ENCODE results near the gene RAD1. TPM values are rescaled to one million over a fixed set of nuclear protein-coding genes. Genes with fewer than 3 reads are reported as not detected.

RAD1 gene
- total and polyA plus RNA-seq, 7 donors: 11.7 to 25.8 (median 15.8) TPM

GRCh38 chr5:34930870-34931269 is 15.6 kb upstream of the RAD1 start:
- 59 to 80% methylated on average over 4 of the region's 4 CpGs for WGBS, 2 donors
- Histone ChIP-seq H3K4me3 (peak overlapping the region; percentile 60 to 95 (median 86)), H3K27me3 (no peaks in the 10 kb centered on the region), H3K9me3 (no peaks in the 10 kb centered on the region), H3K36me3 (peaks cover 0 to 14% (median 4%) of the 10 kb centered on the region in 4 donors), H3K27ac (peak overlapping the region; percentile 87 to 97 (median 96)), H3K4me1 (peaks cover 0 to 24% (median 19%) of the 10 kb centered on the region in 4 donors)
- TF ChIP-seq CTCF (IDR thresholded peaks at IDR 0.05): no peak
- no peak for TF ChIP-seq EP300 (IDR thresholded peaks at IDR 0.05)
- no peak for TF ChIP-seq POLR2A (IDR thresholded peaks at IDR 0.05)
- no peak for TF ChIP-seq POLR2AphosphoS5 (IDR thresholded peaks at IDR 0.05)
- intact Hi-C loops (cut with DNase I): loop anchor here (1.0 kb wide), 1 partner anchor 16 kb away; the partner anchor contains the start of genes BRIX1 and RAD1
- DNase-seq: no peak

- H3K4me1 ChIP-seq: peaks cover 0 to 24% (median 19%) of the 10 kb centered on the region in 4 donors
- peak overlapping the region; percentile 60 to 95 (median 86) for H3K4me3 ChIP-seq
- peaks cover 0 to 15% (median 5%) of the 10 kb centered on the region in 4 donors for H3K36me3 ChIP-seq
- intact Hi-C loops (cut with DNase I): loop anchor here (1.0 kb wide), 1 partner anchor 15 kb away; the partner anchor contains the start of genes BRIX1 and RAD1
- TF ChIP-seq EP300 (IDR thresholded peaks at IDR 0.05): no peak
- TF ChIP-seq POLR2A (IDR thresholded peaks at IDR 0.05): no peak
- TF ChIP-seq POLR2AphosphoS5 (IDR thresholded peaks at IDR 0.05): no peak
- TF ChIP-seq CTCF (IDR thresholded peaks at IDR 0.05): no peak
- H3K9me3 ChIP-seq: no peaks in the 10 kb centered on the region
- no peaks in the 10 kb centered on the region for H3K27me3 ChIP-seq
- H3K27ac ChIP-seq: peak overlapping the region; percentile 87 to 97 (median 96)
- 0 to 1% methylated on average over 3 of the region's 3 CpGs for WGBS, 2 donors
- DNase-seq: no peak
Observed at GRCh38 chr5:34930462-34930844, 15.1 kb upstream of the RAD1 start.

DNA sequence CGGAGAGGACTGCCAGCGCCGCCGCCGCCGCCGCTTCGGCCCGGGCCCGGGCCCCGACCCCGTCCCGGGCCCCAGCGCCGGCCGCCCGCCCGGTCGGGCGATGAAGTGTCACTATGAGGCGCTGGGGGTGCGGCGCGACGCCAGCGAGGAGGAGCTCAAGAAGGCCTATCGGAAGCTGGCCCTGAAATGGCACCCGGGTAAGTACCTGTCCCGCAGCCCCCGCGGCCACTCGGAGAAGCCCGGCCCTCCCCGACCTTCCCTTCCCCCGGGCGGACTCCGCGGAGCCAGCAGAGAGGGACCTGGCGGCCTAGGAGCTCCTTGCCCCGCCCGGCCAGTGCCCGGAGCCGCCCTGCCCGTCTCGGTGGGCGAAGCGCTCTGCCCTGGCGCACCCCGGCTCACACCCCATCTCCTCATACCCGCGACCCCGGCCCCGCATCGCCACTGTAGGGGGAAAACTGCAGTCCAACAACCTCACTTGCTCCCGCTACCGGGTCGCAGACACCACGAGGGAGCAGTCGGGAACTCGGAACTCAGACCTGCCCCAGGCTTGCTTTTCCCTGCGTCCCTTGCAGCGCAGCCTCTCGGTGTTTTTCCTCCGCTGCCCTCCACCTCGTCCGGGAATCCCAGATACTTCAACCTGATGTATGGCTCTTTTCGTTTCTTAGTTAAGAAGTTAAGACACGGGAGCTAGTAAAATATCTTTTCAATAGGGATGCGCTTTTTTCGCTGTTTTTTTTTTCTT is 14.6 kb upstream of the RAD1 start:
- H3K36me3 ChIP-seq: peaks cover 0 to 20% (median 7%) of the 10 kb centered on the region in 4 donors

DNA sequence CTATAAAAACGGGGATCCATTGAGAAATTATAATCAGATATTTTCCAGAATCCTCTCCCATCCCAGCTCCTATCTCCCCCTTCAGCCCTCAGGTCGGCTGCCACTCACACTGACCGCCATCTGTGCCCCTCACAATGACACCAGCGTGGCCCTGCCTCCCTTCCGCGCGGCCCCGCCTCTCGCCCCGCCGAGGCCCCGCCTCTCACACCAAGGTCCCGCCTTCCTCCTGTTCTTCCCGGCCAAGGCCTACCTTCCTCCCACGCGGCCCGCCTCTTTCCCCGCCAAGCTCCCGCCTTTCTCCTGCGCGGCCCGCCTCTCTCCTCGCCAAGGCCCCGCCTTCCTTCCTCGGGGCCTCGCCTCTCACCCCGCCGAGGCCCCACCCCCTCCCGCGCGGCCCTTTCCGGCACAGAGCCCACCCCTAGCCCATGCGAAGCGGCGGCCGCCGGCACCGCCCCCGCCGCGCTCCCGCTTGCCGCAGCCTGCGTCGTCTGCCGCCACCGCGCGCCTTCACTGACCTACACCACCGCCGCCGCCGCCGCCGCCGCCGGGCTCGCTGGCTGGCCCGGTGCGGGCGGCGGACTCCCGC is 13.9 kb upstream of the RAD1 start, which contains the start of gene DNAJC21:
TSS of gene DNAJC21 (plus strand) at position 426 of the 586 bp plus-strand sequence. CDS start 261 bp downstream, outside the sequence.
- Histone ChIP-seq H3K36me3 (peaks cover 0 to 27% (median 8%) of the 10 kb centered on the region in 4 donors), H3K4me3 (peak within 1 kb of the TSS; percentile 60 to 95 (median 86)), H3K27me3 (no peaks in the 10 kb centered on the region), H3K27ac (peak within 1 kb of the TSS; percentile 87 to 97 (median 96)), H3K9me3 (no peaks in the 10 kb centered on the region), H3K4me1 (peaks cover 0 to 24% (median 19%) of the 10 kb centered on the region in 4 donors)
- intact Hi-C loops (cut with DNase I): no loop called here
- DNase-seq: peak; percentile 99
- WGBS, 2 donors: 1% methylated on average over 63 of the region's 63 CpGs
- TF ChIP-seq CTCF (IDR thresholded peaks at IDR 0.05): no peak
- TF ChIP-seq POLR2AphosphoS5 (IDR thresholded peaks at IDR 0.05): peak in 3 of 4 donors; percentile 6 to 57 (median 49)

More for the DNA sequence above, 14.6 kb upstream of the RAD1 start:
- H3K4me1 ChIP-seq: peaks cover 0 to 24% (median 19%) of the 10 kb centered on the region in 4 donors
- peak overlapping the region; percentile 87 to 97 (median 96) for H3K27ac ChIP-seq
- intact Hi-C loops (cut with DNase I): loop anchor here (1.0 kb wide), 1 partner anchor 15 kb away; the partner anchor contains the start of genes BRIX1 and RAD1
- H3K4me3 ChIP-seq: peak overlapping the region; percentile 60 to 95 (median 86)
- 0 to 1% methylated on average over 70 of the region's 70 CpGs for WGBS, 2 donors
- DNase-seq: peak; percentile 96
- H3K27me3 ChIP-seq: no peaks in the 10 kb centered on the region
- TF ChIP-seq POLR2AphosphoS5 (IDR thresholded peaks at IDR 0.05) (peak in 3 of 4 donors; percentile 28 to 55 (median 35)), POLR2A (IDR thresholded peaks at IDR 0.05) (no peak), EP300 (IDR thresholded peaks at IDR 0.05) (no peak)
- no peaks in the 10 kb centered on the region for H3K9me3 ChIP-seq

DNA sequence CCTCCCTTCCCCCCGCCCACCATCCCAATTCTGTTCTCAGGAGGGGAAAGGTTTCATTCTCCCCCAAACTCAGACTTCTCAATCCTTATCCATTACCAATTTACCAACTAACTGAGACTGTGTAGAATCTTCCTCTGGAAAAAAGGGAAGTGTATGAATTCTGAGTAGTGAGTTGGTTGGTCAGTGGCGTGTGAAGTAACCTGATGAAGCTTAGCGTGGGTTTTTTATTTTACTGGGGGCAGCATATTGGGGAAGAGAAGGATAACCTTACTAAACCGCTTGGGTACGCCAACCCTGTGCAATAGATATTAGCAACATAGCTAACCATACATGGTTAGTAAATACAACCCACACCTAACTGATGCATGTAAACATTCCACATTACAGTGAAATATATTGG is 13.0 kb upstream of the RAD1 start:
- no peaks in the 10 kb centered on the region for H3K27me3 ChIP-seq
- H3K9me3 ChIP-seq: no peaks in the 10 kb centered on the region
- H3K4me1 ChIP-seq: peaks cover 0 to 31% (median 22%) of the 10 kb centered on the region in 4 donors
- H3K4me3 ChIP-seq: no peak overlapping the region
- WGBS, 2 donors: 88 to 89% methylated on average over 5 of the region's 5 CpGs
- no peak for DNase-seq
- intact Hi-C loops (cut with DNase I): no loop called here
- peaks cover 0 to 37% (median 14%) of the 10 kb centered on the region in 4 donors for H3K36me3 ChIP-seq
- H3K27ac ChIP-seq: no peak overlapping the region
- TF ChIP-seq EP300 (IDR thresholded peaks at IDR 0.05) (no peak), CTCF (IDR thresholded peaks at IDR 0.05) (no peak), POLR2AphosphoS5 (IDR thresholded peaks at IDR 0.05) (no peak), POLR2A (IDR thresholded peaks at IDR 0.05) (no peak)

All from sigmoid colon (tissue), 7 donors.